Measurements from ENCODE around the gene UNC79. TPM values are rescaled to one million over a fixed set of nuclear protein-coding genes. Genes with fewer than 3 reads are reported as not detected.

The UNC79 gene
- total RNA-seq, 6 experiments from 2014 or later = 0.02 to 0.08 (median 0.05) TPM

GRCh38 chr14:93737634-93738033 lies 306.9 kb downstream of the UNC79 start:
- Mint-ChIP-seq H3K4me3 (no peak overlapping the region), H3K36me3 (ENCODE audit: low read depth) (peaks cover 2% of the 10 kb centered on the region; the same call in 1 of the 2 replicates), H3K27ac (no peak overlapping the region), H3K4me1 (ENCODE audit: low read depth) (no peaks in the 10 kb centered on the region), H3K9me3 (peaks cover 62% of the 10 kb centered on the region), H3K27me3 (ENCODE audit: insufficient read depth) (peaks cover 4% of the 10 kb centered on the region)
- TF ChIP-seq, protein P1, sequence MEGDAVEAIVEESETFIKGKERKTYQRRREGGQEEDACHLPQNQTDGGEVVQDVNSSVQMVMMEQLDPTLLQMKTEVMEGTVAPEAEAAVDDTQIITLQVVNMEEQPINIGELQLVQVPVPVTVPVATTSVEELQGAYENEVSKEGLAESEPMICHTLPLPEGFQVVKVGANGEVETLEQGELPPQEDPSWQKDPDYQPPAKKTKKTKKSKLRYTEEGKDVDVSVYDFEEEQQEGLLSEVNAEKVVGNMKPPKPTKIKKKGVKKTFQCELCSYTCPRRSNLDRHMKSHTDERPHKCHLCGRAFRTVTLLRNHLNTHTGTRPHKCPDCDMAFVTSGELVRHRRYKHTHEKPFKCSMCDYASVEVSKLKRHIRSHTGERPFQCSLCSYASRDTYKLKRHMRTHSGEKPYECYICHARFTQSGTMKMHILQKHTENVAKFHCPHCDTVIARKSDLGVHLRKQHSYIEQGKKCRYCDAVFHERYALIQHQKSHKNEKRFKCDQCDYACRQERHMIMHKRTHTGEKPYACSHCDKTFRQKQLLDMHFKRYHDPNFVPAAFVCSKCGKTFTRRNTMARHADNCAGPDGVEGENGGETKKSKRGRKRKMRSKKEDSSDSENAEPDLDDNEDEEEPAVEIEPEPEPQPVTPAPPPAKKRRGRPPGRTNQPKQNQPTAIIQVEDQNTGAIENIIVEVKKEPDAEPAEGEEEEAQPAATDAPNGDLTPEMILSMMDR (IDR thresholded peaks at IDR 0.05) = no peak
- no peak for DNase-seq

DNA sequence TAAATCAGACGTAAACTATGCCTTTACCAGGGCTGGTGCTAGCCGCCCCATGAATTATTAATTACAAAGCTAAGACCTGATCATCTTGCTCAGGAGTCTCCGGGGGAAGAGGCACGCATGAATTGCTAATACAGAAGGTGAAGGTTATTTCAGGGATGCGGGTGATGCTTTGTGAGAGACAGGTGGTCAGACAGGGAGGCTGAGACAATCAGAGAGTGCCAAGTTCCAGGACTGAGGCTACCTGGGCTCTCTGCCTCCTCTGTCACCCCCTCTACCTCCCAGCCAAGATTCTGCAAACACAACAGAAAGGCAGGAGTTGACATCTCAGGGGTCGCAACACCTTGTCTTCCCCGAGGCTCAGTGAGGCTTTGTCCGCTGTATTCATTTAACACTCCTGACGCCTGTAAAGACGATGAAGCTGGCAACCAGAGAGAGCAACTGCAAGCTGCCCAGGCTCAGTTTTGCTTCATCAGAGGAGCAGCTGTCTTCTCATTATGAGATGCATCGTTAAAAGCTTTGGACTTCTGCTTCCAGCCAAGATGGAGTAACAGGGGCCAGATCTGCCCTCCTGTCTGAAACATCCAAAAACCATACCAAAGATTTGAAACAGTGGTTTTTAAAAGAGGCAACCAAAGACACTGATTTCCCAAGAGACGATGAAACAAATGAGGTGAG lies 311.0 kb downstream of the UNC79 start:
- Mint-ChIP-seq H3K4me1 (ENCODE audit: low read depth) (no peaks in the 10 kb centered on the region), H3K9me3 (peaks cover 67% of the 10 kb centered on the region), H3K36me3 (ENCODE audit: low read depth) (peaks cover 5% of the 10 kb centered on the region; the same call in 1 of the 2 replicates), H3K27me3 (ENCODE audit: insufficient read depth) (peaks cover 6% of the 10 kb centered on the region), H3K27ac (no peak overlapping the region), H3K4me3 (no peak overlapping the region)
- TF ChIP-seq, protein P1 (IDR thresholded peaks at IDR 0.05) = no peak
- no peak for DNase-seq

DNA sequence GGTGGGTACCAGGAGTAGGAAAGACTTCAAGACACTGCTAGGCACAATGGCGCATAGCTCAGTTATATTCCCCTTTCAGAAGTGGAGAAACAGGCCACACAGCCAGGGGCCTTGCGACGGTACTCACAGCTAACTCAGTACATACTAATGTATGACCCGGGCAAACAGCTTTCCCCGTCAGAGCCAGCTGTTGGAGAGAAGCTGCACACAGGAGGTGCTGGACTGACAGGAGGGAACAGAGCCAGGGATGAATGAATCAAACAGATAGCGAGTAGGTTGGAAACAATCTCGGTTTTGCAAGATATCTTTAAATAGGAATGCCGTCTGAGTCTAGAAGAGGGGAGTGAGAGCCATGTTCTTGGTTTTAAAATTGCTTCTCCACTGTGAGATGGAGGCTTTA lies 312.0 kb downstream of the UNC79 start:
- Mint-ChIP-seq H3K4me3 (no peak overlapping the region), H3K27me3 (ENCODE audit: insufficient read depth) (peaks cover 6% of the 10 kb centered on the region), H3K36me3 (ENCODE audit: low read depth) (peaks cover 7% of the 10 kb centered on the region; the same call in 1 of the 2 replicates), H3K9me3 (peaks cover 71% of the 10 kb centered on the region), H3K4me1 (ENCODE audit: low read depth) (no peaks in the 10 kb centered on the region), H3K27ac (no peak overlapping the region)
- TF ChIP-seq, protein P1 (IDR thresholded peaks at IDR 0.05) = no peak
- no peak for DNase-seq

- no peak for DNase-seq
- H3K4me3 Mint-ChIP-seq = no peak overlapping the region
- H3K27me3 Mint-ChIP-seq (ENCODE audit: insufficient read depth) = peaks cover 4% of the 10 kb centered on the region
- H3K27ac Mint-ChIP-seq = no peak overlapping the region
- H3K4me1 Mint-ChIP-seq (ENCODE audit: low read depth) = no peaks in the 10 kb centered on the region
- peaks cover 10% of the 10 kb centered on the region; the same call in 1 of the 2 replicates for H3K36me3 Mint-ChIP-seq (ENCODE audit: low read depth)
- TF ChIP-seq, protein P1 (IDR thresholded peaks at IDR 0.05) = no peak
- peaks cover 71% of the 10 kb centered on the region for H3K9me3 Mint-ChIP-seq
Observed at GRCh38 chr14:93743270-93744060, 312.7 kb downstream of the UNC79 start.

GRCh38 chr14:93744176-93744575 lies 313.4 kb downstream of the UNC79 start:
- no peak for DNase-seq
- peaks cover 4% of the 10 kb centered on the region for H3K27me3 Mint-ChIP-seq (ENCODE audit: insufficient read depth)
- H3K4me3 Mint-ChIP-seq = no peak overlapping the region
- H3K4me1 Mint-ChIP-seq (ENCODE audit: low read depth) = no peaks in the 10 kb centered on the region
- no peak overlapping the region for H3K27ac Mint-ChIP-seq
- peaks cover 70% of the 10 kb centered on the region for H3K9me3 Mint-ChIP-seq
- TF ChIP-seq, protein P1 (IDR thresholded peaks at IDR 0.05) = no peak
- H3K36me3 Mint-ChIP-seq (ENCODE audit: low read depth) = peaks cover 10% of the 10 kb centered on the region; the same call in 1 of the 2 replicates

Measured in HFFc6 (cell line).